Endothelial cell of umbilical vein (primary cell): ENCODE data around the gene LRP1B.

Experiments used
- CTCF ChIP-seq, 2 donors: IDR thresholded peaks; 1 replicate in 1 of 2; 2 replicates in 1 of 2; pipeline ENCODE4 v1.5.1; 2011; ENCODE audit warnings: low read length in 2 of 2, mild to moderate bottlenecking in 2 of 2, moderate library complexity in 2 of 2, control low read depth in 1 of 2, inconsistent platforms in 1 of 2, low read depth in 1 of 2; ENCODE audit not compliant: insufficient read depth in 1 of 2; ENCODE audit errors: extremely low read depth in 1 of 2
- EZH2 ChIP-seq: IDR thresholded peaks from 2 replicates; pipeline ENCODE4 v1.6.1; 2012; ENCODE audit warnings: borderline replicate concordance, low read depth, mild to moderate bottlenecking, moderate library complexity, low read length, inconsistent platforms; ENCODE audit not compliant: severe bottlenecking
- MAX ChIP-seq: IDR thresholded peaks from 2 replicates; pipeline ENCODE4 v1.6.1; 2011; ENCODE audit not compliant: insufficient read depth, insufficient read length
- POLR2A ChIP-seq: IDR thresholded peaks from 2 replicates; pipeline ENCODE4 v1.6.1; 2012; ENCODE audit warnings: low read depth, mild to moderate bottlenecking, control low read depth, low read length

- TF ChIP-seq MAX (no peak), CTCF (IDR thresholded peaks at IDR 0.05; ENCODE audit: extremely low read depth in 1 of 2, insufficient read depth in 1 of 2, low read depth in 1 of 2, low read length in 2 of 2) (no peak), POLR2A (no peak), EZH2 (no peak)
Measured at GRCh38 chr2:142025394-142025793, 105.4 kb downstream of the LRP1B start.
